Activated gamma-delta T cell treated with anti-CD3 and anti-CD28 coated beads, Interleukin-2, amount 50 U/mL, for 16 hours (primary cell): Measurements from ENCODE around the gene KCNH8.
"Not testable (repeated sequence)": the region's sequence is repeated elsewhere in the genome, so short reads cannot be mapped to it uniquely, and the experiment has no call there.

Experiments
- DNase-seq: peaks from one replicate; pipeline ENCODE4 v3.0.0-alpha.2; 2020; ENCODE audit warnings: low read depth

KCNH8 gene

GRCh38 chr3:19147905-19148767 lies at the start of gene KCNH8:
Gene KCNH8 (plus strand): TSS chr3:19148510. CDS start chr3:19148720, 210 bp downstream.
- DNase-seq, result no peak

GRCh38 chr3:19102654-19103290 lies 45.5 kb upstream of the KCNH8 start:
- not testable (repeated sequence) for DNase-seq

GRCh38 chr3:19103510-19103909 lies 44.8 kb upstream of the KCNH8 start:
- no peak for DNase-seq

GRCh38 chr3:19104459-19104858 lies 43.9 kb upstream of the KCNH8 start:
- no peak for DNase-seq

- DNase-seq, result no peak
Observed at GRCh38 chr3:19105826-19106225, 42.5 kb upstream of the KCNH8 start.

GRCh38 chr3:19106307-19106706 lies 42.0 kb upstream of the KCNH8 start:
- no peak for DNase-seq

- DNase-seq, result no peak
Observed at GRCh38 chr3:19107719-19108118, 40.6 kb upstream of the KCNH8 start.

GRCh38 chr3:19110335-19110895 lies 37.9 kb upstream of the KCNH8 start:
- no peak for DNase-seq

- DNase-seq, result no peak
Observed at GRCh38 chr3:19114461-19114860, 33.8 kb upstream of the KCNH8 start.

- no peak for DNase-seq
Observed at GRCh38 chr3:19116239-19116638, 32.1 kb upstream of the KCNH8 start.

- no peak for DNase-seq
Observed at GRCh38 chr3:19124752-19125151, 23.6 kb upstream of the KCNH8 start.

- no peak for DNase-seq
Observed at GRCh38 chr3:19139863-19140262, 8.4 kb upstream of the KCNH8 start.

GRCh38 chr3:19146685-19147650 lies 1.3 kb upstream of the KCNH8 start:
- peak; percentile 45 for DNase-seq

- DNase-seq, result no peak
Observed at GRCh38 chr3:19148768-19149091, 420 bp downstream of the KCNH8 start.

- no peak for DNase-seq
Observed at GRCh38 chr3:19149368-19149767, 1.1 kb downstream of the KCNH8 start.

GRCh38 chr3:19151171-19151570 lies 2.9 kb downstream of the KCNH8 start:
- no peak for DNase-seq

- no peak for DNase-seq
Observed at GRCh38 chr3:19154693-19155250, 6.5 kb downstream of the KCNH8 start.

GRCh38 chr3:19155375-19155774 lies 7.1 kb downstream of the KCNH8 start:
- no peak for DNase-seq

GRCh38 chr3:19159966-19160635 lies 11.8 kb downstream of the KCNH8 start:
- no peak for DNase-seq

GRCh38 chr3:19165654-19166053 lies 17.3 kb downstream of the KCNH8 start:
- DNase-seq, result no peak

GRCh38 chr3:19171794-19172193 lies 23.5 kb downstream of the KCNH8 start:
- DNase-seq, result no peak
